GM21717 (cell line): ENCODE measurements around the gene CDYL2.
A peak's percentile ranks its signal among the peaks of the same experiment; 100 is the strongest.
"Not testable (repeated sequence)": the region's sequence is repeated elsewhere in the genome, so short reads cannot be mapped to it uniquely, and the experiment has no call there.

Source experiments
- ATAC-seq: cut with Tn5 transposase; IDR thresholded peaks from one replicate; pipeline ENCODE4 v1.9.1; 2021; ENCODE audit warnings: mild to moderate bottlenecking, moderate library complexity; ENCODE audit not compliant: unreplicated experiment

The CDYL2 gene

DNA sequence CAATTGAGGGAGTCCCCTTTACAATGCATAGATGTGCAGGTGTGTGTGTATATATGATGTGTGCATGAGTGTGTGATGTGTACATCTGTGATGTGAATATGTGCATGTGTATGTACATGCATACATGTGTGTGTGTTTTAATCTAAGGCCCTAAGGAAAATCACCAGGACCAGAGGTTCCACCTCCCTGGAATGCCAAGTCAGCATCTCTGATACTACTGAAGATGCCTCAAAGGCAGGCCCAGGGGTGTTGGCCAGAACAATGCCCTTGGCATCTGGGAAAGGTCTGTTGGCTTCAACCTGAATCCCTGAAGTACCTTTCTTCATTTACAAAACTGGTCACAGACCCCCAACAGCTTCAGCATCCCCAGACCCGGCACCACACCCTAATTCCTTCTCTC is 129.5 kb downstream of the CDYL2 start:
- ATAC-seq = no peak

GRCh38 chr16:80672379-80672778 is 132.0 kb downstream of the CDYL2 start:
- ATAC-seq = no peak

DNA sequence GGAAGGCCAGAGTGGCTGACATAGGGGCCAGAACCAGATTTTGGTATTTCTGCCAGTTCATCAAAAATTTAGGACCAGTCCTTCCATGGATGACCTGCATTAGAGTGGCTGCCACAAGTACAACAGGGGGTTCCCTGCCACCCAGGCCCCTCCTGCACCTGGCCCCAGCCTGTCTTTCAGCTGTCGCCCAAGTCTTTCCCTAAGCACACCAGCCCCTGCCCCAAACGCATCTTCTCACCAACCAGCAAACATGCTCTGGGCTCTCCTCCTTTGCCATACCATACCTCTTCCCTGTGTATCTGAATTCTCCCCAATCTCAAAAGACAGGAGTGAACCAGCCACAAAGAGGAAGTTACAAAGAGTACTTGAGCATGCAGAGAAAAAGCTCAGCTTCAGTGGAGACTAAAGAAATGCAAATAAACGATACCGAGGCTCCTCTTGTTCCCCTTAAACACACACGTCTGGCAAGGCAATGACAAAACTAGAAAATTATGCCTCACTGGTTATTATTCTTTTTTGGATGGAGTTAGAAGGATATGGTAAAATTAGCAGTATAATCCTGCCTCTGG is 133.0 kb downstream of the CDYL2 start:
- peak; percentile 39 for ATAC-seq

GRCh38 chr16:80670170-80670865 is 134.1 kb downstream of the CDYL2 start:
- ATAC-seq = no peak

DNA sequence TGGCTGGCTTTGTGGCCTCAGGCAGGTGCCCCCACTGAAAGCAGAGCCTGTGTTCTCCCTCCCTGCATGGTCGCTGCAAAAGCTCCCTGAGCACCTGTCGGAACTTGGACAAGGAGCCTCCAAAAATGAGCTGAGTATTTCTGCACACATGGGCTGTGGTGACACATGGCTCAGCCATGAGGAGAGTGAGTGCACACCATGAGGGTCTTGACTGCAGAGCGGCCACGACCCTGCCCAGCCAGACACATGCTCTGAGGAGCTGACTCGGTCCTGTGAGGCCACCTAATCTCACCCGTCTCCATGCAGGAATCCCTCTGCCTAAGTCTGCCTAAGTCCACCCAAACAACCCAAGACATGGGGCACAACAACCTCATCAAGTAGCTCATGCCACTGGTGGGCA is 134.7 kb downstream of the CDYL2 start:
- ATAC-seq = no peak

DNA sequence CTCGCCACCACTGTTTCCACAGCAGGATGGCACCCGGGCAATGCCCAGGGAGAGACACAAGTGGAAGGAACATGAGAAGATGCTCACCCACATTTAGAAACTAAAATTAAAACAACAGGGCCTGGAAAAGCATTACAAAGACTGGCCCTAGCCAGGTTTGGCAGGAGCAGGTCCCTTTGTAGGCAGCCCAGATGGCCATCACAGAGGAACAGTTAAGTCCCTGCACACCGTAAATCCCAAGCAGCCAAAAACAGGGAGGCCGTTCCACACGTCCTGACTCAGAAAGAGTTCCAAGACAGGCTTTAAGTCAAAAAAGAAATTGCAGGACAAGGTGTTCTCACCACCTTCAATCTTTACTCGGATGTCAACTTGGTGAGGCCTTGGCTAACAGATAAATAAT is 136.5 kb downstream of the CDYL2 start:
- ATAC-seq = no peak

GRCh38 chr16:80667251-80667560 is 137.2 kb downstream of the CDYL2 start:
- no peak for ATAC-seq

- no peak for ATAC-seq
Observed at GRCh38 chr16:80666378-80667250, 137.8 kb downstream of the CDYL2 start.

GRCh38 chr16:80665356-80665755 is 139.0 kb downstream of the CDYL2 start:
- ATAC-seq = no peak

GRCh38 chr16:80664786-80665185 is 139.6 kb downstream of the CDYL2 start:
- no peak for ATAC-seq

GRCh38 chr16:80664226-80664625 is 140.2 kb downstream of the CDYL2 start:
- no peak for ATAC-seq

DNA sequence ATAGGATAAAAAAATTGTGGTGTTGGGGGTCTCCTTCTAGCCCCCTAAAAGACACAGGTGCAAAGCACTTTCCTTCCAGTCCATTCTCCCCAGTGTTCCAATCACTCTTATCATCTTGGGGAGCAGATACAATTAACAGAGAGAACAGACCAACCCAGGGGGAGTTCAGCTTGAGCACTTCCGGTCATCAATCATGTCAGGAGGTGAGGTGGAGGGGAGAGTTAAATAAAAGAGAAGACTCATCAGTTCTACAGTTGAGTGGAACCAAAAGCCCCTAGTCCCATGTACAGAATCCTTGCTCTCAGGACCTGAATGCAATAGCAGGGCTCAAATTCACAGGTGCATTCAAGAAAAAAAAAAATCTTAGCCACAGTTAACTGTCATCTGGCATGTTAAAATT is 141.3 kb downstream of the CDYL2 start:
- no peak for ATAC-seq

GRCh38 chr16:80659865-80660264 is 144.5 kb downstream of the CDYL2 start:
- ATAC-seq = no peak

DNA sequence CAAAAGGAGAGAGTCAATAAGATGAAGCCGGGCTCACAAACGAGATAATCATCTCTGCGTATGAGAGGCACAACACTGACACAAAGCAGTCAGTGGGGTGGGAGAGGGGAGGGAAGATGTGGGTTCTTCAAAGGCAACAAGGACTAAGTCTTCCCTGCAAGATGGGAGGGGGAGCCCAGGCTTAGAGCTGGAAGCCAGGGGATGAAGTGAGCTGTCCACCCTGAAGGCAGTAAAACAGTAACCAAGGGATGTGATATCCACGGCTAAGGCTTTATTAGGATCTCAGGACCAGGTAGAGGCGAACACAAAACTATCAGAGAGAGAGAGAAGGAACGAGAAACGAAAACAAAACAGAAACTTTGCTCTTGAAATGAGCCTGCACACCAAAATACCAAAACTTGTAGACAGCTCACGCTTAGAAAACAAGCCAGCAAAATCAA is 147.7 kb downstream of the CDYL2 start:
- peak; percentile 96 for ATAC-seq

- ATAC-seq = no peak
Observed at GRCh38 chr16:80656161-80656560, 148.2 kb downstream of the CDYL2 start.

- ATAC-seq = no peak
Observed at GRCh38 chr16:80655751-80656150, 148.6 kb downstream of the CDYL2 start.

GRCh38 chr16:80654094-80654862 is 150.1 kb downstream of the CDYL2 start:
- ATAC-seq = no peak

DNA sequence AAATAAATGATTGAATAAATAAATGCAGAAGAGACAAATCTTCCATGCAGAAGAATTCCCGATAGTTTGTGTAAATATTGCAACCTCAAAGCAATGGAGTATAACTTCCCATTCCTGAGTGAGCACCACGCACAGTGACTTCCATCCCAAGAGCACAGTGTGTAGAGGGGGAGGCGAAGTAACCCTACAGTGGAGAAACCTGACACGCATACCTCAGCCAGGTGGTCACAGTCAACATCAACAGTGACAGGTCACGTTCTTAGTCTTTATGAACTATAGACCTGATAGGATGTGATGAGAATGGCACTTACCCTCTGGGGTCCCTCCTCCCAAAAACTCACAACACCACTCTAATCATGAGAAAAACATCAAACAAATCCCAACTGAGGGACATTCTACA is 152.0 kb downstream of the CDYL2 start:
- ATAC-seq = no peak

- ATAC-seq = not testable (repeated sequence)
Observed at GRCh38 chr16:80650281-80650680, 154.1 kb downstream of the CDYL2 start.

DNA sequence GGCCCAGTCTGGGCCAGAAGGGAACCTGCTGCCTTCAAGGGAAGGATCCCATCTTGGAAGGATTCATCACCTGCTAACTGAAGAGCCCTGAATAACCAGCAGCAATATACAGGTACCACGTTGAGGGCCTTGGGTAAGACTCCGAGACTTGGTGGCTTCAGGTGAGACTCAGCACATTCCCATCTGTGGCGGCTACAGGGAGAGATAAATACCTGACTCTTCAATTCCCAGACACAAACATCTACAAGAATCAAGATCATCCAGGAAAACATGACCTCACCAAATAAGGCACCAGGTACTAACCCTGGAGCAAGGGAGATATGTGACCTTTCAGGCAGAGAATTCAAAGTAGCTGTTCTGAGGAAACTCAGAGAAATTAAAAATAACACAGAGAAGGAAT is 164.1 kb downstream of the CDYL2 start:
- no peak for ATAC-seq

GRCh38 chr16:80639636-80640035 is 164.8 kb downstream of the CDYL2 start:
- ATAC-seq = no peak
